Colon (tissue), 2 donors: ENCODE measurements around the gene KPNA4.
"Not testable (repeated sequence)": the region's sequence is repeated elsewhere in the genome, so short reads cannot be mapped to it uniquely, and the experiment has no call there.

Experiments used
- FAIRE-seq: peaks from 2 replicates; lab custom pipeline; 2012; peaks lifted over from hg19 to GRCh38; lab: Jason Lieb, UNC
- donor health status: control.
- donor health status: control.

The KPNA4 gene

GRCh38 chr3:160486459-160486869, 78.9 kb downstream of the KPNA4 start:
- FAIRE-seq = peak; percentile 53

GRCh38 chr3:160482796-160483195, 82.6 kb downstream of the KPNA4 start:
- FAIRE-seq = no peak

- FAIRE-seq = no peak
These were observed 83.5 kb downstream of the KPNA4 start for GRCh38 chr3:160481856-160482255.

GRCh38 chr3:160480931-160481330, 84.4 kb downstream of the KPNA4 start:
- FAIRE-seq = no peak

- no peak for FAIRE-seq
These were observed 86.0 kb downstream of the KPNA4 start for GRCh38 chr3:160479376-160479775.

- no peak for FAIRE-seq
These were observed 87.0 kb downstream of the KPNA4 start for GRCh38 chr3:160478338-160478737.

- FAIRE-seq = no peak
These were observed 87.6 kb downstream of the KPNA4 start for GRCh38 chr3:160477750-160478149.

GRCh38 chr3:160475884-160476283, 89.5 kb downstream of the KPNA4 start:
- no peak for FAIRE-seq

- FAIRE-seq = no peak
These were observed 90.2 kb downstream of the KPNA4 start for GRCh38 chr3:160475153-160475552.

GRCh38 chr3:160474416-160474838, 90.9 kb downstream of the KPNA4 start:
- no peak for FAIRE-seq

- FAIRE-seq = no peak
These were observed 91.4 kb downstream of the KPNA4 start for GRCh38 chr3:160473978-160474377.

GRCh38 chr3:160473221-160473620, 92.2 kb downstream of the KPNA4 start:
- FAIRE-seq = no peak

GRCh38 chr3:160472344-160472743, 93.0 kb downstream of the KPNA4 start:
- FAIRE-seq = no peak

GRCh38 chr3:160471892-160472291, 93.5 kb downstream of the KPNA4 start:
- FAIRE-seq = no peak

- FAIRE-seq = no peak
These were observed 95.2 kb downstream of the KPNA4 start for GRCh38 chr3:160470181-160470580.

GRCh38 chr3:160464971-160465370, 100.4 kb downstream of the KPNA4 start:
- FAIRE-seq = no peak

- FAIRE-seq = no peak
These were observed 101.0 kb downstream of the KPNA4 start for GRCh38 chr3:160464321-160464720.

GRCh38 chr3:160460033-160460432, 105.3 kb downstream of the KPNA4 start:
- no peak for FAIRE-seq

GRCh38 chr3:160459450-160459970, 105.9 kb downstream of the KPNA4 start:
- FAIRE-seq = no peak

GRCh38 chr3:160458151-160458550, 107.2 kb downstream of the KPNA4 start:
- FAIRE-seq = no peak

GRCh38 chr3:160455846-160456245, 109.5 kb downstream of the KPNA4 start:
- no peak for FAIRE-seq

- no peak for FAIRE-seq
These were observed 110.4 kb downstream of the KPNA4 start for GRCh38 chr3:160454995-160455394.

- FAIRE-seq = not testable (repeated sequence)
These were observed 113.1 kb downstream of the KPNA4 start for GRCh38 chr3:160452251-160452650.

GRCh38 chr3:160451602-160452001, 113.8 kb downstream of the KPNA4 start:
- no peak for FAIRE-seq

GRCh38 chr3:160450846-160451245, 114.5 kb downstream of the KPNA4 start:
- FAIRE-seq = no peak
